Loucy (cell line): ENCODE results near the gene MEGF6.

Experiments
- CTCF ChIP-seq: fragments of 200-600 bp; sonication (generic); conservative IDR thresholded peaks from 2 replicates; pipeline ENCODE4 v1.5.1; 2014; ENCODE audit warnings: mild to moderate bottlenecking, antibody characterized with exemption, low read length
- EZH2phosphoT487 ChIP-seq: fragments of 200-600 bp; IDR thresholded peaks from 2 replicates; pipeline ENCODE4 v1.6.1; 2018; ENCODE audit warnings: antibody characterized with exemption, mild to moderate bottlenecking, moderate library complexity, borderline replicate concordance

- TF ChIP-seq CTCF (no peak), EZH2phosphoT487 (no peak)
Measured at GRCh38 chr1:3660704-3661103, 49.4 kb upstream of the MEGF6 start.
